Measurements from ENCODE around the gene DDX10. TPM values are rescaled to one million over a fixed set of nuclear protein-coding genes. Genes with fewer than 3 reads are reported as not detected.

The DDX10 gene
- total RNA-seq, 1 donor from 2014 or later: 21.1 TPM

DNA sequence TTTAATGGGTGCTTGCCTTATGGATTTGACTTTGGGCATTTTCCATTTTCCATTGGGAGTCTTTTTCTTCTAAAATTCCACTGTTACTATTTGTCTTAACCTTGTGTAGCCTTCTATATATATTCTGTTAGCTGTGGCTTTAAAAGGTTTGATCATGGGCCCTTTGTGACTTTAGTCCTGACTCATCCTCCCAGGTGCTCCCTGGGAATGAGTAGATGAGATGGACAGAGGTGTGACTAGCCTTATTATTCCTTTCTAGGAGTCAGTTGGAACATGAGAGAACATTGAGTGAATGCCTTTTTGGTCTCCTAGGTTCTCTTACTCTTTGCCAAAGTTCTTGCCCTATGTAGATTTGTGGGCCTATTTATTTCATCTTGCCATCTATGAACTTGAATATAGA is 39.0 kb downstream of the DDX10 start:
- no peaks in the 10 kb centered on the region for H3K27me3 ChIP-seq (ENCODE audit: low read depth)
- H3K4me3 ChIP-seq: no peak overlapping the region
- H3K36me3 ChIP-seq: peaks cover 21% of the 10 kb centered on the region
- no peak for DNase-seq
- TF ChIP-seq, protein P1, sequence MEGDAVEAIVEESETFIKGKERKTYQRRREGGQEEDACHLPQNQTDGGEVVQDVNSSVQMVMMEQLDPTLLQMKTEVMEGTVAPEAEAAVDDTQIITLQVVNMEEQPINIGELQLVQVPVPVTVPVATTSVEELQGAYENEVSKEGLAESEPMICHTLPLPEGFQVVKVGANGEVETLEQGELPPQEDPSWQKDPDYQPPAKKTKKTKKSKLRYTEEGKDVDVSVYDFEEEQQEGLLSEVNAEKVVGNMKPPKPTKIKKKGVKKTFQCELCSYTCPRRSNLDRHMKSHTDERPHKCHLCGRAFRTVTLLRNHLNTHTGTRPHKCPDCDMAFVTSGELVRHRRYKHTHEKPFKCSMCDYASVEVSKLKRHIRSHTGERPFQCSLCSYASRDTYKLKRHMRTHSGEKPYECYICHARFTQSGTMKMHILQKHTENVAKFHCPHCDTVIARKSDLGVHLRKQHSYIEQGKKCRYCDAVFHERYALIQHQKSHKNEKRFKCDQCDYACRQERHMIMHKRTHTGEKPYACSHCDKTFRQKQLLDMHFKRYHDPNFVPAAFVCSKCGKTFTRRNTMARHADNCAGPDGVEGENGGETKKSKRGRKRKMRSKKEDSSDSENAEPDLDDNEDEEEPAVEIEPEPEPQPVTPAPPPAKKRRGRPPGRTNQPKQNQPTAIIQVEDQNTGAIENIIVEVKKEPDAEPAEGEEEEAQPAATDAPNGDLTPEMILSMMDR (IDR thresholded peaks at IDR 0.05): no peak
- no peak for ATAC-seq
- H3K4me1 ChIP-seq: peaks cover under 1% of the 10 kb centered on the region
- no peak overlapping the region for H3K27ac ChIP-seq
- peaks cover 9% of the 10 kb centered on the region for H3K9me3 ChIP-seq
- intact Hi-C loops (cut with DNase I): no loop called here

DNA sequence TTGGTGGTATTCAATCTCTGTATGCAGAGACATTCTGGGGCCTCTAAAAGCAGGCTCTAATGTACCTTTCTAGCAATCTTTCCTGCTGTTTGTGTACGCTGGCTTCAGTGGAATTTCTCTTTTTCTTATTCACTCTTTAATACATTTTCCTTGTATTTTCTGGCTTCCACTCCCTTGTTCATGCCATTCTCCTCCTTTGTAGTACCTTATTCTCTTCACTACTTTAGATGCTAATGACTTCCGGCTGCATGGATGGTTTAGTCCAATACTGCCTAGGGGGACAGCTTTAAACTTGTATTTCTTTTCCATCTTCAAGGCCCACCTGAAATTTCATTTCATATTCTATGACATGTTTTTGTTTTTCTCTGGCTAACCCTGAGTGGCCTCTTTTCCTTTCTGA is 40.2 kb downstream of the DDX10 start:
- Histone ChIP-seq H3K27me3 (ENCODE audit: low read depth) (no peaks in the 10 kb centered on the region), H3K36me3 (peaks cover 23% of the 10 kb centered on the region), H3K4me1 (no peaks in the 10 kb centered on the region), H3K9me3 (peaks cover 11% of the 10 kb centered on the region), H3K27ac (no peak overlapping the region), H3K4me3 (no peak overlapping the region)
- ATAC-seq (no peak), DNase-seq (no peak)
- TF ChIP-seq, protein P1 (IDR thresholded peaks at IDR 0.05): no peak
- intact Hi-C loops (cut with DNase I): no loop called here

DNA sequence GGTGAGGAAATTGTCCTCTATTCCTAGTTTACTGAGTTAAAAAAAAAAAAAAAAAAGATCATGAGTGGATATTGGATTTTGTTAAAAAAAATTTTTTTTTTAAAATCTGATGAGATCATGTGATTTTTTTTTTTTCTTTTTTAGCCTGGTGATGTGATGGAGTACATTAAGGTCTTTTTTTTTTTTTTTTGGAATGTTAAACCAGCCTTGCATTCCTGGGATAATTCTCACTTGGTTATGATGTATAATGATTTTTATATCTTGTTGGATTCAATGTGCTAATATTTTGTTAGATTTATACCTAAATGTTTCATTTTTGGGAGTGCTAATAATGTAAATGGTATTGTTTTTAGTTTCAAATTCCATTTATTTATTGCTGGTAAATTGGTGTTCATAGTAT is 43.3 kb downstream of the DDX10 start:
- TF ChIP-seq, protein P1 (IDR thresholded peaks at IDR 0.05): no peak
- intact Hi-C loops (cut with DNase I): no loop called here
- no peak overlapping the region for H3K27ac ChIP-seq
- H3K4me3 ChIP-seq: no peak overlapping the region
- no peak for ATAC-seq
- no peak for DNase-seq
- no peaks in the 10 kb centered on the region for H3K27me3 ChIP-seq (ENCODE audit: low read depth)
- H3K4me1 ChIP-seq: no peaks in the 10 kb centered on the region
- peaks cover 28% of the 10 kb centered on the region for H3K36me3 ChIP-seq
- peaks cover 11% of the 10 kb centered on the region for H3K9me3 ChIP-seq

DNA sequence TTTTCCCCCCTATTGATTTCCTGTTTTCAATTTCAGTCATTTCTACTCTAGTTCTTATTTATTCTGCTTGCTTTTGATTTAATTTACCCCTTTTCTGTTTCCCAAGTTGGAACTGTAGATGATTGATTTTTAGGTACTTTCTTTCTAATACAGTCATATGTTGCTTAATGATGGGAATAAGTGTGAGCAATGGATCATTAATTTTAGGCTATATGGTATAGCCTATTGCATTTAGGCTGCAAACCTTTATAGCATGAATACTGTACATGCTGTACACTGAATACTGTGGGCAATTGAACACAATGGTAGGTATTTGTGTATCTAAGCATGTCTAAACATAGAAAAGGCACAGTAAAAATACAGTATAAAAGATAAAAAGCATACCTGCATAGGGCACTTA is 44.9 kb downstream of the DDX10 start:
- no peak for ATAC-seq
- peaks cover 24% of the 10 kb centered on the region for H3K36me3 ChIP-seq
- intact Hi-C loops (cut with DNase I): no loop called here

GRCh38 chr11:108713076-108713790 is 48.4 kb downstream of the DDX10 start:
- H3K9me3 ChIP-seq: peaks cover 7% of the 10 kb centered on the region
- no peak overlapping the region for H3K4me3 ChIP-seq
- H3K4me1 ChIP-seq: no peaks in the 10 kb centered on the region
- intact Hi-C loops (cut with DNase I): no loop called here
- no peak overlapping the region for H3K27ac ChIP-seq
- H3K36me3 ChIP-seq: peaks cover 26% of the 10 kb centered on the region
- no peak for ATAC-seq
- TF ChIP-seq, protein P1 (IDR thresholded peaks at IDR 0.05): no peak
- no peaks in the 10 kb centered on the region for H3K27me3 ChIP-seq (ENCODE audit: low read depth)
- DNase-seq: no peak

More for the DNA sequence above, 44.9 kb downstream of the DDX10 start:
- H3K4me1 ChIP-seq: no peaks in the 10 kb centered on the region
- no peaks in the 10 kb centered on the region for H3K27me3 ChIP-seq (ENCODE audit: low read depth)
- peaks cover 11% of the 10 kb centered on the region for H3K9me3 ChIP-seq
- H3K4me3 ChIP-seq: no peak overlapping the region
- no peak overlapping the region for H3K27ac ChIP-seq
- DNase-seq: no peak
- TF ChIP-seq, protein P1 (IDR thresholded peaks at IDR 0.05): no peak

Data from lower lobe of right lung (tissue), 2 donors.